ENCODE measurements around the gene MAG.

Gene MAG

GRCh38 chr19:35276706-35277281, 15.2 kb upstream of the MAG start:
- TF ChIP-seq REST (IDR thresholded peaks at IDR 0.05; ENCODE audit: insufficient replicate concordance, low read depth), result no peak
- TF ChIP-seq GABPA (IDR thresholded peaks at IDR 0.05; ENCODE audit: low read depth), result no peak
- no peak for TF ChIP-seq SPI1 (IDR thresholded peaks at IDR 0.05; ENCODE audit: borderline replicate concordance, low read depth)
- no peak for TF ChIP-seq POLR2AphosphoS5 (IDR thresholded peaks at IDR 0.05; ENCODE audit: low read depth)
- no peak overlapping the region for H3K4me3 ChIP-seq (replicated peaks; ENCODE audit: insufficient read depth, low read length)
- no peaks in the 10 kb centered on the region for H3K27me3 ChIP-seq (ENCODE audit: insufficient read depth, poor library complexity, severe bottlenecking)
- H3K27ac ChIP-seq (replicated peaks), result no peak overlapping the region
- no peak for DNase-seq (ENCODE audit: low read depth in 1 of 2, low spot score in 1 of 2)

- Histone ChIP-seq H3K4me3 (replicated peaks; ENCODE audit: insufficient read depth, low read length) (no peak overlapping the region), H3K27me3 (ENCODE audit: insufficient read depth, poor library complexity, severe bottlenecking) (peaks cover 2% of the 10 kb centered on the region), H3K27ac (replicated peaks) (no peak overlapping the region)
- TF ChIP-seq CTCF (IDR thresholded peaks at IDR 0.05; ENCODE audit: insufficient read depth, low read length), result no peak
- DNase-seq (ENCODE audit: low read depth in 1 of 2, low spot score in 1 of 2), result no peak
Observed at GRCh38 chr19:35278578-35279284, 13.2 kb upstream of the MAG start.

- Histone ChIP-seq H3K27me3 (ENCODE audit: insufficient read depth, poor library complexity, severe bottlenecking) (peaks cover 2% of the 10 kb centered on the region), H3K27ac (replicated peaks) (no peak overlapping the region), H3K4me3 (replicated peaks; ENCODE audit: insufficient read depth, low read length) (no peak overlapping the region)
- DNase-seq (ENCODE audit: low read depth in 1 of 2, low spot score in 1 of 2), result no peak
- no peak for TF ChIP-seq POLR2AphosphoS5 (IDR thresholded peaks at IDR 0.05; ENCODE audit: low read depth)
- no peak for TF ChIP-seq GABPA (IDR thresholded peaks at IDR 0.05; ENCODE audit: low read depth)
- no peak for TF ChIP-seq REST (IDR thresholded peaks at IDR 0.05; ENCODE audit: insufficient replicate concordance, low read depth)
- TF ChIP-seq CTCF (IDR thresholded peaks at IDR 0.05; ENCODE audit: insufficient read depth, low read length), result no peak
- no peak for TF ChIP-seq SPI1 (IDR thresholded peaks at IDR 0.05; ENCODE audit: borderline replicate concordance, low read depth)
Observed at GRCh38 chr19:35279374-35279773, 12.6 kb upstream of the MAG start.

GRCh38 chr19:35279985-35280821, 11.8 kb upstream of the MAG start:
- DNase-seq (ENCODE audit: low read depth in 1 of 2, low spot score in 1 of 2), result no peak
- Histone ChIP-seq H3K4me3 (replicated peaks; ENCODE audit: insufficient read depth, low read length) (no peak overlapping the region), H3K27me3 (ENCODE audit: insufficient read depth, poor library complexity, severe bottlenecking) (peaks cover 2% of the 10 kb centered on the region), H3K27ac (replicated peaks) (no peak overlapping the region)
- TF ChIP-seq POLR2AphosphoS5 (IDR thresholded peaks at IDR 0.05; ENCODE audit: low read depth) (no peak; the same call in 1 of the 2 replicates), SPI1 (IDR thresholded peaks at IDR 0.05; ENCODE audit: borderline replicate concordance, low read depth) (no peak)

All from HL-60 (cell line).